ENCODE results near the gene LRRC27. TPM values are rescaled to one million over a fixed set of nuclear protein-coding genes. Genes with fewer than 3 reads are reported as not detected.

The LRRC27 gene
- polyA plus RNA-seq, 2 of the 4 experiments (the other 2 are of a cell fraction) = 6.5 to 6.9 TPM

DNA sequence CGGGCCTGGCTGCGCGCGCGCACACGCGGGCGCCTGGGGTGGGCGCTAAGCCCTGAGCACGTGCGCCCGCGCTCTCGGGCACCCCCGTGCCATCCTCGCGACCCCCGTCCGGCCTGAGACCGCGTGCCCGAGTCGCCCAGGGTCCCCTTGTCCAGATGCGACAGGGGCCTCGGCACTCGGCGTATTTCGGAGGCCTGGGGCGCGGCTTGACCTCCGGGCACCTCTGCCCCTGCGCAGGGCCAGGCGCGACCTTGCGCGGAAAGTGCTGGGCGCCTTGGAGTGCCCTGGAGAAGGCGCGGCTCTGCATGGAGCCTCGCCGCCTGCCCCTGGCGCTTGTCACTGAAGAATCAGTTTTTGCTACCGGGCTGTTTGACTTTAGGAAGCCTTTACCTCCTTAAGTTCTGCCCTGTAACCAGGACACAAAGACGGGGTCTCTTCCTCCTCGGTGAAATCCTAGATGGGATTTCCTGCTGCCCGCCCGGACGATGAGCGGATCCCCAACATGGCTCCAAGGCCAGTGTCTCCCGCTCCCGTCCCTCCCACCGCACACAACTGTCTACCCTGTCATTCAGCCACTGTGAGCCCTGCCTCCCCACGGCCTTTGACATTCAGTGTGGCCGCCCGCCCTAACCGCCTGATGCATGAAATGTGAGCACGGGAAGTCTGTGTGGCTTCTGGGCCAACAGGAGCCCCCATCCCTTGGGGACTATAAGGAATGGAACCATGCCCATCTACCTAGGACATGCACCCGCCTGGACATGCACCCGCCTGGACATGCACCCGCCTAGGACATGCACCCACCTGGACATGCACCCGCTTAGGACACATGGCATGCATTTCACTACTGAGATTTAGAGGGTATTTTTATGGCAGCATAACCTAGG, 23.2 kb upstream of the LRRC27 start:
- H3K27ac ChIP-seq = peak overlapping the region; percentile 95 to 97

DNA sequence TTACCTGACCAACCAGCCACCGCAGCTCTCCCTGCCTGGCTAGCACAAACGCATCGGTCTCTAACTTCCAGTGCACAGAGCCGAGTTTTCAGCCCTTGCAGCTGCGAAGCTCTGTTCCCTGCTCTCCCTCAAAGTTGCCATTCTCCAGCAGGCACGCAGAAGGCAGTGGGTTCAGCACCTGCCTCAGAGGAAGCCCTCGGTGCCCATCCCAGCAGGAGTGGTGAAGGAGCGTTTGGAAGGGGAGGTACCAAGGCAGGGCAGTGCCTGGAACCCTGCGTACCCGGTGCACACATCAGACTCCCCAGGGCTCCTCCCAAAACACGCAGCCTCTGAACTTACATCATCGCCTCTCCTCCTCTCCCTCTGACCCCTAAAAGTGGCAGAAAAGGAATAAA, 22.5 kb upstream of the LRRC27 start:
- FAIRE-seq (no peak), DNase-seq (ENCODE audit: low read depth in 1 of 2, low spot score in 1 of 2) (no peak), ATAC-seq (no peak)
- TF ChIP-seq HOXA7 (CRISPR knock-in tag; IDR thresholded peaks at IDR 0.05) (no peak), ZFP36 (IDR thresholded peaks at IDR 0.05; ENCODE audit: borderline replicate concordance, partially characterized antibody) (no peak), RARB (CRISPR knock-in tag; IDR thresholded peaks at IDR 0.05) (no peak), NPAS2 (CRISPR knock-in tag; IDR thresholded peaks at IDR 0.05; ENCODE audit: borderline replicate concordance) (no peak), NFE2L2 (conservative IDR thresholded peaks at IDR 0.05; ENCODE audit: low read length) (no peak), RNF2 (IDR thresholded peaks at IDR 0.05; ENCODE audit: borderline replicate concordance, low read depth) (no peak), HOXB13 (CRISPR knock-in tag; IDR thresholded peaks at IDR 0.05; ENCODE audit: low read depth) (no peak), JUNB (IDR thresholded peaks at IDR 0.05) (no peak), BHLHE40 (IDR thresholded peaks at IDR 0.05; ENCODE audit: low read depth, low read length) (no peak)
- TF ChIP-seq, protein P1, sequence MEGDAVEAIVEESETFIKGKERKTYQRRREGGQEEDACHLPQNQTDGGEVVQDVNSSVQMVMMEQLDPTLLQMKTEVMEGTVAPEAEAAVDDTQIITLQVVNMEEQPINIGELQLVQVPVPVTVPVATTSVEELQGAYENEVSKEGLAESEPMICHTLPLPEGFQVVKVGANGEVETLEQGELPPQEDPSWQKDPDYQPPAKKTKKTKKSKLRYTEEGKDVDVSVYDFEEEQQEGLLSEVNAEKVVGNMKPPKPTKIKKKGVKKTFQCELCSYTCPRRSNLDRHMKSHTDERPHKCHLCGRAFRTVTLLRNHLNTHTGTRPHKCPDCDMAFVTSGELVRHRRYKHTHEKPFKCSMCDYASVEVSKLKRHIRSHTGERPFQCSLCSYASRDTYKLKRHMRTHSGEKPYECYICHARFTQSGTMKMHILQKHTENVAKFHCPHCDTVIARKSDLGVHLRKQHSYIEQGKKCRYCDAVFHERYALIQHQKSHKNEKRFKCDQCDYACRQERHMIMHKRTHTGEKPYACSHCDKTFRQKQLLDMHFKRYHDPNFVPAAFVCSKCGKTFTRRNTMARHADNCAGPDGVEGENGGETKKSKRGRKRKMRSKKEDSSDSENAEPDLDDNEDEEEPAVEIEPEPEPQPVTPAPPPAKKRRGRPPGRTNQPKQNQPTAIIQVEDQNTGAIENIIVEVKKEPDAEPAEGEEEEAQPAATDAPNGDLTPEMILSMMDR (IDR thresholded peaks at IDR 0.05) = no peak
- TF ChIP-seq, protein P2, sequence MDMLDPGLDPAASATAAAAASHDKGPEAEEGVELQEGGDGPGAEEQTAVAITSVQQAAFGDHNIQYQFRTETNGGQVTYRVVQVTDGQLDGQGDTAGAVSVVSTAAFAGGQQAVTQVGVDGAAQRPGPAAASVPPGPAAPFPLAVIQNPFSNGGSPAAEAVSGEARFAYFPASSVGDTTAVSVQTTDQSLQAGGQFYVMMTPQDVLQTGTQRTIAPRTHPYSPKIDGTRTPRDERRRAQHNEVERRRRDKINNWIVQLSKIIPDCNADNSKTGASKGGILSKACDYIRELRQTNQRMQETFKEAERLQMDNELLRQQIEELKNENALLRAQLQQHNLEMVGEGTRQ (IDR thresholded peaks at IDR 0.05) = no peak
- TF ChIP-seq, protein P3, sequence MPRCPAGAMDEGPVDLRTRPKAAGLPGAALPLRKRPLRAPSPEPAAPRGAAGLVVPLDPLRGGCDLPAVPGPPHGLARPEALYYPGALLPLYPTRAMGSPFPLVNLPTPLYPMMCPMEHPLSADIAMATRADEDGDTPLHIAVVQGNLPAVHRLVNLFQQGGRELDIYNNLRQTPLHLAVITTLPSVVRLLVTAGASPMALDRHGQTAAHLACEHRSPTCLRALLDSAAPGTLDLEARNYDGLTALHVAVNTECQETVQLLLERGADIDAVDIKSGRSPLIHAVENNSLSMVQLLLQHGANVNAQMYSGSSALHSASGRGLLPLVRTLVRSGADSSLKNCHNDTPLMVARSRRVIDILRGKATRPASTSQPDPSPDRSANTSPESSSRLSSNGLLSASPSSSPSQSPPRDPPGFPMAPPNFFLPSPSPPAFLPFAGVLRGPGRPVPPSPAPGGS (IDR thresholded peaks at IDR 0.05) = no peak
- Histone ChIP-seq H3K27ac (peak overlapping the region in 1 of 2 experiments; percentile 97; a peak in 3 of 6 replicates), H3K4me2 (peak overlapping the region; percentile 88; the same call in 1 of the 3 replicates), H3K9me3 (0 out of 3 replicates have a peak, but pooled peaks cover 4% of the 10 kb centered on the region), H3K4me3 (no peak overlapping the region), H3K4me1 (peaks cover 21% of the 10 kb centered on the region)
- 90% methylated on average over 8 of the region's 12 CpGs for WGBS (ENCODE audit: missing lambda C conversion rate)
- ChIA-PET CTCF (no interaction called here), POLR2A (no interaction called here)

More for the DNA sequence above, 23.2 kb upstream of the LRRC27 start:
- WGBS (ENCODE audit: missing lambda C conversion rate) = 79% methylated on average over 22 of the region's 61 CpGs
- peak; percentile 30 to 53; a peak in 5 of 6 replicates for ATAC-seq
- CTCF ChIA-PET = no interaction called here
- peak in 1 of 2 experiments; percentile 21 for DNase-seq (ENCODE audit: low read depth in 1 of 2, low spot score in 1 of 2)
- Histone ChIP-seq H3K9me3 (no peaks in the 10 kb centered on the region), H3K4me2 (peak overlapping the region; percentile 88), H3K4me1 (peaks cover 21% of the 10 kb centered on the region), H3K4me3 (peak overlapping the region; percentile 88)
- FAIRE-seq = no peak
- POLR2A ChIA-PET = interaction anchor here (0.5 kb wide), 1 partner anchor 11 kb away, joined by 3 read pairs; no protein-coding TSS in a partner anchor
- TF ChIP-seq, protein P4, sequence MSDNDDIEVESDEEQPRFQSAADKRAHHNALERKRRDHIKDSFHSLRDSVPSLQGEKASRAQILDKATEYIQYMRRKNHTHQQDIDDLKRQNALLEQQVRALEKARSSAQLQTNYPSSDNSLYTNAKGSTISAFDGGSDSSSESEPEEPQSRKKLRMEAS (IDR thresholded peaks at IDR 0.05) = peak; percentile 98
- TF ChIP-seq CHD2 (IDR thresholded peaks at IDR 0.05; ENCODE audit: low read length, partially characterized antibody) (no peak), HOXB5 (CRISPR knock-in tag; IDR thresholded peaks at IDR 0.05) (peak; percentile 74), MYC (IDR thresholded peaks at IDR 0.05; ENCODE audit: borderline replicate concordance, low read length) (peak; percentile 80), RCOR1 (IDR thresholded peaks at IDR 0.05; ENCODE audit: low read depth, low read length) (no peak), TP53 (CRISPR knock-in tag; IDR thresholded peaks at IDR 0.05) (no peak), ESRRA (IDR thresholded peaks at IDR 0.05; ENCODE audit: borderline replicate concordance, low read length) (no peak), EHF (CRISPR knock-in tag; IDR thresholded peaks at IDR 0.05) (no peak), EHMT2 (IDR thresholded peaks at IDR 0.05; ENCODE audit: low read depth) (no peak), POLR2A (IDR thresholded peaks at IDR 0.05; ENCODE audit: low read length) (peak; percentile 79), JUN (IDR thresholded peaks at IDR 0.05) (peak in 1 of 2 experiments; percentile 11; a peak in 1 of 5 replicates), HOXB13 (CRISPR knock-in tag; IDR thresholded peaks at IDR 0.05; ENCODE audit: low read depth) (0 out of 2 replicates have a peak, but pooled peaks have one; percentile 42)
- TF ChIP-seq, protein P5, sequence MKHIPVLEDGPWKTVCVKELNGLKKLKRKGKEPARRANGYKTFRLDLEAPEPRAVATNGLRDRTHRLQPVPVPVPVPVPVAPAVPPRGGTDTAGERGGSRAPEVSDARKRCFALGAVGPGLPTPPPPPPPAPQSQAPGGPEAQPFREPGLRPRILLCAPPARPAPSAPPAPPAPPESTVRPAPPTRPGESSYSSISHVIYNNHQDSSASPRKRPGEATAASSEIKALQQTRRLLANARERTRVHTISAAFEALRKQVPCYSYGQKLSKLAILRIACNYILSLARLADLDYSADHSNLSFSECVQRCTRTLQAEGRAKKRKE (CRISPR knock-in tag; IDR thresholded peaks at IDR 0.05; ENCODE audit: low read depth) = peak; percentile 80; the same call in 1 of the 2 replicates
- TF ChIP-seq, protein P6, sequence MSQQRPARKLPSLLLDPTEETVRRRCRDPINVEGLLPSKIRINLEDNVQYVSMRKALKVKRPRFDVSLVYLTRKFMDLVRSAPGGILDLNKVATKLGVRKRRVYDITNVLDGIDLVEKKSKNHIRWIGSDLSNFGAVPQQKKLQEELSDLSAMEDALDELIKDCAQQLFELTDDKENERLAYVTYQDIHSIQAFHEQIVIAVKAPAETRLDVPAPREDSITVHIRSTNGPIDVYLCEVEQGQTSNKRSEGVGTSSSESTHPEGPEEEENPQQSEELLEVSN (IDR thresholded peaks at IDR 0.05; ENCODE audit: borderline replicate concordance, low read depth) = peak; percentile 93
